Neuronal stem cell (in vitro differentiated cells): ENCODE results near the gene ATP9B.

Experiments
- DNase-seq: peaks from one replicate; pipeline ENCODE4 v3.0.0-alpha.2; 2013; ENCODE audit warnings: low spot score
- H2AFZ ChIP-seq: one replicate; pipeline ENCODE4 v1.6.1; 2013; ENCODE audit warnings: mild to moderate bottlenecking, low read length, inconsistent platforms
- H2AK5ac ChIP-seq: 2 replicates; pipeline ENCODE4 v1.6.1; 2013; ENCODE audit warnings: low read depth, mild to moderate bottlenecking, inconsistent platforms, low read length, moderate library complexity, mixed read lengths
- H2BK120ac ChIP-seq: 2 replicates; pipeline ENCODE4 v1.6.1; 2013; ENCODE audit warnings: low read depth, mild to moderate bottlenecking, inconsistent platforms, low read length, moderate library complexity, mixed read lengths
- H2BK12ac ChIP-seq: one replicate; pipeline ENCODE4 v1.6.1; 2013; ENCODE audit warnings: low read length, inconsistent platforms
- H2BK15ac ChIP-seq: 2 replicates; pipeline ENCODE4 v1.6.1; 2013; ENCODE audit warnings: mild to moderate bottlenecking, low read length, inconsistent platforms, mixed read lengths
- H2BK5ac ChIP-seq: one replicate; pipeline ENCODE4 v1.6.1; 2013; ENCODE audit warnings: inconsistent platforms, mild to moderate bottlenecking, low read length, moderate library complexity
- H3K14ac ChIP-seq: one replicate; pipeline ENCODE4 v1.6.1; 2013; ENCODE audit warnings: low read length, inconsistent platforms
- H3K18ac ChIP-seq: 2 replicates; pipeline ENCODE4 v1.6.1; 2013; ENCODE audit warnings: low read length, inconsistent platforms
- H3K23ac ChIP-seq: 2 replicates; pipeline ENCODE4 v1.6.1; 2013; ENCODE audit warnings: low read depth, mild to moderate bottlenecking, mixed read lengths, low read length, inconsistent platforms; ENCODE audit not compliant: poor library complexity
- H3K27ac ChIP-seq: replicated peaks from 3 replicates; pipeline ENCODE4 v1.5.1; 2013; ENCODE audit warnings: low read length, inconsistent platforms
- H3K27me3 ChIP-seq, 3 experiments: 2 replicates each; pipeline ENCODE4 v1.6.1; 2013; ENCODE audit warnings: low read length in 3 of 3, mild to moderate bottlenecking in 2 of 3, inconsistent platforms in 1 of 3, low read depth in 1 of 3, mixed read lengths in 1 of 3, moderate library complexity in 1 of 3; ENCODE audit not compliant: control insufficient read depth in 3 of 3, insufficient read depth in 3 of 3
- H3K36me3 ChIP-seq, 2 donors: replicated peaks in 1 of 2; 2 replicates each; pipeline ENCODE4 v1.6.1; 2013; ENCODE audit warnings: low read length in 2 of 2; ENCODE audit not compliant: control insufficient read depth in 2 of 2, insufficient read depth in 2 of 2
- H3K4ac ChIP-seq: 2 replicates; pipeline ENCODE4 v1.6.1; 2013; ENCODE audit warnings: inconsistent platforms, mild to moderate bottlenecking, low read length, moderate library complexity
- H3K4me1 ChIP-seq, 2 donors: 1 replicate in 1 of 2; 2 replicates in 1 of 2; pipeline ENCODE4 v1.6.1; 2013; ENCODE audit warnings: low read length in 2 of 2, low read depth in 1 of 2; ENCODE audit not compliant: control insufficient read depth in 2 of 2, insufficient read depth in 1 of 2
- H3K4me2 ChIP-seq: one replicate; pipeline ENCODE4 v1.6.1; 2013; ENCODE audit warnings: mild to moderate bottlenecking, low read length, inconsistent platforms; ENCODE audit not compliant: insufficient read depth, poor library complexity, severe bottlenecking
- H3K4me3 ChIP-seq, 2 donors: 2 replicates each; pipeline ENCODE4 v1.5.1; 2013; ENCODE audit warnings: low read length in 2 of 2, mild to moderate bottlenecking in 2 of 2, inconsistent platforms in 1 of 2, moderate library complexity in 1 of 2
- H3K79me1 ChIP-seq: one replicate; pipeline ENCODE4 v1.6.1; 2013; ENCODE audit warnings: low read depth, mild to moderate bottlenecking, inconsistent platforms, low read length, moderate library complexity
- H3K9ac ChIP-seq: one replicate; pipeline ENCODE4 v1.6.1; 2013; ENCODE audit warnings: mild to moderate bottlenecking, low read depth, low read length, inconsistent platforms; ENCODE audit not compliant: poor library complexity
- H3K9me3 ChIP-seq, 2 donors: replicated peaks in 1 of 2; 2 replicates each; pipeline versions ENCODE3 to v1.6.1; 2013; ENCODE audit warnings: low read length in 2 of 2, mild to moderate bottlenecking in 2 of 2, inconsistent platforms in 1 of 2, low read depth in 1 of 2, mixed read lengths in 1 of 2, moderate library complexity in 1 of 2; ENCODE audit not compliant: control insufficient read depth in 2 of 2, insufficient read depth in 1 of 2
- H4K8ac ChIP-seq: one replicate; pipeline ENCODE4 v1.6.1; 2013; ENCODE audit warnings: low read depth, mild to moderate bottlenecking, inconsistent platforms, low read length, moderate library complexity
- H4K91ac ChIP-seq: one replicate; pipeline ENCODE4 v1.6.1; 2013; ENCODE audit warnings: low read length, low read depth, mild to moderate bottlenecking, inconsistent platforms; ENCODE audit not compliant: poor library complexity
- WGBS, 2 donors: extraction: QIAGEN DNeasy Blood & Tissue Kit; methylation state at CpG; one replicate each; pipeline ENCODE4 v1.1.7; 2013; ENCODE audit warnings: missing lambda C conversion rate in 2 of 2, mixed read lengths in 1 of 2; ENCODE audit not compliant: insufficient read length in 2 of 2, insufficient replicate concordance in 1 of 2; ENCODE audit errors: extremely low coverage in 2 of 2; 5-methylcytosine and 5-hydroxymethylcytosine counted together

Gene ATP9B

DNA sequence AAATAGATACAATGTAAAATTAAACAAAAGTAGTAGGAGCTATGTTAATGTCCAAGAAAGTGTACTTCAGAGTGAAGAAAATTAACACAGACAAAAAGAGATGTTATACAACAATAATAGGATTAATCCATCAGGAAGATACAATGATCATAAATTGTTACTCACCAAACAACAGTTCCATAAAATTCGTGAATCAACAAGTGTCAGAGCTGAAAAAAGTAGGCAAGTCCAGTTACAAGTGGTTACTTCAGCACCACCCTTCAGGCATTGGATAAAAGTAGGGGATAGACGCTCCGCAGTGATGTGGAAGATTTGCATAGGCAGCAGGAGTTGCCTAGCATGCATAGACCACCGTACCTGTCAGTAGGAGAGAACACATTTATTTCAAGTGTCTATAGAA, 77.8 kb downstream of the ATP9B start:
- peaks cover 1 to 14% of the 10 kb centered on the region in 2 donors for H3K9me3 ChIP-seq
- no peak overlapping the region for H3K4ac ChIP-seq
- no peak overlapping the region for H3K18ac ChIP-seq
- H3K4me3 ChIP-seq, result no peak overlapping the region
- H4K91ac ChIP-seq, result no peak overlapping the region
- DNase-seq, result no peak
- H3K23ac ChIP-seq, result no peak overlapping the region
- no peak overlapping the region for H2AK5ac ChIP-seq
- H3K79me1 ChIP-seq, result no peaks in the 10 kb centered on the region
- H2BK5ac ChIP-seq, result no peak overlapping the region
- no peak overlapping the region for H2BK12ac ChIP-seq
- no peak overlapping the region for H3K4me2 ChIP-seq
- H3K27ac ChIP-seq, result no peak overlapping the region
- no CpG with 5 or more reads among the region's 4 CpGs for WGBS, 2 donors
- H3K27me3 ChIP-seq, result no peaks in the 10 kb centered on the region
- H2BK120ac ChIP-seq, result no peak overlapping the region
- peaks cover 4 to 27% of the 10 kb centered on the region in 2 donors for H3K36me3 ChIP-seq
- H4K8ac ChIP-seq, result no peak overlapping the region
- no peak overlapping the region for H3K9ac ChIP-seq
- H3K14ac ChIP-seq, result no peak overlapping the region
- no peak overlapping the region for H2AFZ ChIP-seq
- no peak overlapping the region for H2BK15ac ChIP-seq
- H3K4me1 ChIP-seq, result no peaks in the 10 kb centered on the region

DNA sequence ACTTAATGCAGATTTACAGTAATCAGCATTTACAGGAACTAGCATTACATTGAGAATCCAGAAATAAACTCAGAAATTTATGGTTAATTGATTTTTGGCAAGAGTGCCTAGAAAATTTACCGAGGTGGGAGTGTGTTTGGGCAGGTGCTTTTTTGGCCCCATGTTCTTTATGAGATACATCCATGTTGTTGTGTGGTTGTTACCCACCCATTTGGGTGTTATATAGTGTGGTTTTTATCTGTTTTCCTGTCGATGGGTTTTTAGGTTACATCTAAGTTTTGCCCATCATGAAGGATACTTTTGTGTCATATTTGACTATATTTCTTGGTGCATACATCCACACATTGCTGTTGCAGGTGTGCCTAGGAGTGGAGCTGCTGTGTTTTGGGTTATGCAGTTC, 82.0 kb downstream of the ATP9B start:
- Histone ChIP-seq H2AFZ (no peak overlapping the region), H3K9me3 (peaks cover 0 to 4% of the 10 kb centered on the region in 2 donors), H3K27me3 (no peaks in the 10 kb centered on the region), H2BK120ac (no peak overlapping the region), H3K4me3 (no peak overlapping the region), H2BK5ac (no peak overlapping the region), H3K27ac (no peak overlapping the region), H3K4ac (no peak overlapping the region), H3K23ac (no peak overlapping the region), H2AK5ac (no peak overlapping the region), H3K36me3 (peaks cover 4 to 23% of the 10 kb centered on the region in 2 donors), H3K18ac (no peak overlapping the region), H3K4me2 (no peak overlapping the region), H3K9ac (no peak overlapping the region), H3K4me1 (no peaks in the 10 kb centered on the region), H2BK12ac (no peak overlapping the region), H4K8ac (no peak overlapping the region), H2BK15ac (no peak overlapping the region), H4K91ac (no peak overlapping the region), H3K79me1 (no peaks in the 10 kb centered on the region), H3K14ac (no peak overlapping the region)
- DNase-seq, result no peak
- no CpG with 5 or more reads among the region's 2 CpGs for WGBS, 2 donors

DNA sequence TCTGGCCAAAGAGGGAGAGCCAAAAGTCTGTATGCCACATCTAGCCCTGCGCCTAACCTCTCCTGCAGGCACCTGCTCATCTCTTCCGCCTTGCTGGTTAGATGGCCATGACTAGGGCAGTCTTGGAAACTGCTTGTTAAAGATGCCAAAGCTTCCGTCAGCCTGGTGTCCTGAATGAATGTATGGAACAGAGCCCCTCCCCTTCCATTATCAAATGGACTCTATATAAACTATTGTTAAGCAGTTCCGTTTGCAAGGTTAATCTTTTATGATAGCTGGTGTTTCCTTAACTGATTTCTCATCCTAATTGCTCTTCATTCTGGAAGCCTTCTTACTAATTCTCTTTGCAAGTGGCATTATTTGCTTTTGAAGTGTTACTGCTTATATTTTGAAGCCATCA, 87.1 kb downstream of the ATP9B start:
- no peak for DNase-seq
- Histone ChIP-seq H4K8ac (no peak overlapping the region), H3K4me1 (no peaks in the 10 kb centered on the region), H2AFZ (no peak overlapping the region), H3K4ac (no peak overlapping the region), H2BK120ac (no peak overlapping the region), H4K91ac (no peak overlapping the region), H3K27me3 (no peaks in the 10 kb centered on the region), H2BK12ac (no peak overlapping the region), H3K18ac (no peak overlapping the region), H3K9ac (no peak overlapping the region), H2BK5ac (no peak overlapping the region), H3K79me1 (no peaks in the 10 kb centered on the region), H2BK15ac (no peak overlapping the region), H3K36me3 (peaks cover 1 to 48% of the 10 kb centered on the region in 2 donors), H3K27ac (no peak overlapping the region), H3K14ac (no peak overlapping the region), H3K9me3 (peaks cover 0 to 5% of the 10 kb centered on the region in 2 donors), H3K23ac (no peak overlapping the region), H3K4me3 (no peak overlapping the region), H2AK5ac (no peak overlapping the region), H3K4me2 (no peak overlapping the region)
- no CpG with 5 or more reads among the region's 4 CpGs for WGBS, 2 donors

DNA sequence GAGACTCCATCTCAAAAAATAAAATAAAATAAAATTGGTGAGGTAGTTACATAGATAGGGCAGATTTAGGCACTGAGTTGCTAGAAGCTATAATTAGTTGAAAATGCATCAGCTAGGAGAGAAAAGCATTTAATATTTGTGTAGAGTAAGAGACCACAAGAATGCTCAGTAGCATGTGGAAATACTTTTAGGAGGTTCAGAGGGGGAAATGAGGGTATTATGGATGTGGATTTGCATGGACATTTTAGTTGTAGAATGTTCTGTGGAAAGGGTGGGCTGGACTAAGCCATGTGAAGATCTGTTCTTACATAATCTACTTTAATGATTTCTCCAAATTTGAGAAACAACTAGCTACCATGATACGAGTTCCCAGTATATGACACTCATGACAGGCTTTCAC, 95.5 kb downstream of the ATP9B start:
- Histone ChIP-seq H3K4me1 (no peaks in the 10 kb centered on the region), H3K27me3 (no peaks in the 10 kb centered on the region), H3K9me3 (peaks cover 5 to 9% of the 10 kb centered on the region in 2 donors), H3K23ac (no peak overlapping the region), H3K4me3 (no peak overlapping the region), H3K27ac (no peak overlapping the region), H3K9ac (no peak overlapping the region), H2AFZ (no peak overlapping the region), H2BK12ac (no peak overlapping the region), H4K91ac (no peak overlapping the region), H3K36me3 (peaks cover 7 to 42% of the 10 kb centered on the region in 2 donors), H2BK15ac (no peak overlapping the region), H2BK5ac (no peak overlapping the region), H3K18ac (no peak overlapping the region), H3K4me2 (no peak overlapping the region), H4K8ac (no peak overlapping the region), H3K4ac (no peak overlapping the region), H2AK5ac (no peak overlapping the region), H3K14ac (no peak overlapping the region), H2BK120ac (no peak overlapping the region), H3K79me1 (no peaks in the 10 kb centered on the region)
- WGBS, 2 donors, result no CpG with 5 or more reads among the region's 1 CpG
- DNase-seq, result no peak
